DMS 273 treated with DMSO at 0.1 percent for 48 hours (cell line): ENCODE measurements around the gene RTKN.

Experiments used
- DNase-seq: peaks from one replicate; lab custom pipeline; 2025; lab: John Stamatoyannopoulos, UW

RTKN gene

DNA sequence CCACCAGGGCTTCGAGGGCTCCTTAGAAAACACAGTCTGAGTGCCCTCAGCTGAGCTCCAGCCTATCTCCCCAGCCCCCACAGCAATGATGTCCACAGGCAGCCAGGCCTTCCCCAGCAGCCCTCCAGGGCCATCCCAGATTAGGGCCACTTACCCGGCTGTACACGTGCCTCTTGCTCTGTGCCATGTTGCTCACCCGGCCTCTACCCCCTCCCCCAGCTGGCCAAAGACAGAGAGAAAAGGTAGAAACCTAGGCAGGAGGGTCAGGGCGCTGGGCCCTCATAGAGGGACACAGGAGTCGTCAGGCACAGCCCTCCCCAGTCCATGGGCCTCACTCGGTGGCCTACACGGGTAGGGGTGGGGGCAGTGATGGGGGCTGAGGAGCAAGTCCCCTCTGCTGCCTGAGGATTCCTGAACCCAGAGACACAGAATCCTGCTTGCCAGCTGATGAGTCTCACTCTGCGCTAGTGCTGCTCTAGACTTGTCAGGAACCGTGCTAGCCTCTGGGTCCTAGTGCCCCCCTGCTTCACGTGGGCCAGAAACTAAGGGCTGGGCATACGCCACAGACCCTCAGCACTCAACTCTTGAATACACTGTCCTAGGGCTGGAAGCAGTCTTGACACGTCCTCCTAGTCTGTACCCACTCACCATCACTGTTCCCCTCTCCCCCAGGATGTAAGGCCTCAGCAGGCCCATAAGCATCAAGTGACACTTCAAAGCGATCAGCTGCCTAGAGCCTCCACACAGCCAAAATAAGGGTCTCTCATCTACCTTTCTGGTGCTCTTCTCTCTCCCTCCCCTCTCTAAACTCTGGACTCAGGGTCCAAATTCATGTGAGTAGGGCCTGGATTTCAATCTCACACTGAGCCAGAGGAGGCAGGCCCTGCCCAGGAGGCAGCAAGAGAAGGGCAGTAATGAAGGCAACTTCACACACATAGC lies 61.6 kb downstream of the RTKN start, which contains the start of gene DCTN1:
TSS of gene DCTN1 (minus strand) at position 461 of the 939 bp plus-strand sequence. CDS start at position 187, 274 bp downstream.
- no peak for DNase-seq

DNA sequence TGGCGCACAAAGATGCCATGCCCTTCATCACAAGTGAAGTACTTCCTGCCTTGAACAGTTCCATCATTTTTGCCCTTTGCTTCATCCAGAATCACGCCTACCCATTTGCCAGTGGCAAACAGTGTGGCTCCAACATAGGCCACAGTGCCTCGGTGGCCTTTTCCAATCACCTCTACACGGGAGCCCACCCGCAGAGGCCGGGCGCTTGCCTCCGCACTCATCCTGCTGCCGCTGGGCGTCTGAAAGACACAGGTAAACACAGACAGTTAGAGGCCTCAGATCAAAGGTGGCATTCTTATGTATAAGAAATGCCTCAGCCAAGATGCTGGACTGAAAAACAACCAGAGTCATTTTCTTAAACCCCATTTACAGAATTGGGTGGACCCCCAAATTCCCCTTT lies 63.7 kb downstream of the RTKN start:
- no peak for DNase-seq

DNA sequence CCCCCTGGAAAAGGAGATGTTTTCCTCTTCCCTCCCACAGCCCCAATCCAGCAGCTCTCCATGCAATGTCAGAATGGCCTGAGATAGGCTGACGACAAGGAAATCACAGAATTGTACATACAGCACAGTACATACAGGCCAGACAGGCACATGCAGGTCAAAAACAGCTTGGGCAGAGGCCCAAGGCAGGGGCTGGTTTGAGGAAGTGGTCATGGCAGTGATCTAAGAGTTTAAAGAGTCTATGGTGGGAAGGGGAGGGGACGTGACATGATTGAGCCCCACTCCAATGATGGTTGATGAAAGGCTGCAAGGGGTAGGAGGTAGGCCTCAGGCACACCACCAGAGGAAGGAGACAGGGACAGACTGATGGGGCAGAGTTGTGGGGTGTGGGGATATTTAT lies 65.9 kb downstream of the RTKN start:
- DNase-seq = no peak
